ENCODE results near the gene TIMM44. TPM values are rescaled to one million over a fixed set of nuclear protein-coding genes. Genes with fewer than 3 reads are reported as not detected.

TIMM44 gene
- total RNA-seq, 1 donor from 2014 or later = 89.1 TPM

DNA sequence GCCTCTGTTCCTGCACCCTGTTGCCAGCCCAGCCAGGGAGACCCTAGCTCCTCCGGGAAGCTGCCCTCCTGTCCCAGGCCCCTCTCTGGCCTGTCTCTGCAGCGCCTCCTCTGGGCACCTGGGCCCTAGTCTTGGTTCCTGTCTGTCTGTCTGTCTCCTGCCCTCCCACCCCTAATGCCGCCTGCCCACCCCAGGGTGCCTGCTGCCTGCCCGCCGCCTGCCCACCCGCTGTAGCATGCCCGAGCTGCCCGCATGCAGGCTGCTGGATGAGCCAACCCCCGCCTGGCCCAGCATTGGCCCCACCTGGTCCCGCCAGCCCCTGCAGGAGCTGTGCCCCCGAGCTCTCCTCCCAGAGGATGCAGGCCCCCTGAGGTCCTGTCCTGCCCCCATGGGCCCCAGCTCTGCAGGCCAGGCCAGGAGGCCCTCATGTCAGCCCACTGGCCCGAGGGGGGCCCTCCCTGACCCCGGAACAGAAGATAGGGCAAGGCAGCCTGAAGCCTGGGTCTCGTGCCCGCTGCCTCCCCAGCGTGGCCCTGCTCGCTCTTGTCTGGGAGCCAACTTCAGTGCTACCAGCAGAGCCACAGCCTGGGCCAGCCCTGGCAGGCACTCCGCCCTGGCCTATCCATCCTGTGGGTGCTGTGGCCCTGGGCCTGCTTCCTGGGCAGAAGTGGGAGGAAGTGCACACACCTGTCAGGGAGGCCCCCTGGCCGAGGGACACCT is 34.6 kb downstream of the TIMM44 start:
- H3K4me3 ChIP-seq = no peak overlapping the region
- H3K36me3 ChIP-seq = peaks cover 64% of the 10 kb centered on the region
- DNase-seq = no peak
- TF ChIP-seq, protein P1, sequence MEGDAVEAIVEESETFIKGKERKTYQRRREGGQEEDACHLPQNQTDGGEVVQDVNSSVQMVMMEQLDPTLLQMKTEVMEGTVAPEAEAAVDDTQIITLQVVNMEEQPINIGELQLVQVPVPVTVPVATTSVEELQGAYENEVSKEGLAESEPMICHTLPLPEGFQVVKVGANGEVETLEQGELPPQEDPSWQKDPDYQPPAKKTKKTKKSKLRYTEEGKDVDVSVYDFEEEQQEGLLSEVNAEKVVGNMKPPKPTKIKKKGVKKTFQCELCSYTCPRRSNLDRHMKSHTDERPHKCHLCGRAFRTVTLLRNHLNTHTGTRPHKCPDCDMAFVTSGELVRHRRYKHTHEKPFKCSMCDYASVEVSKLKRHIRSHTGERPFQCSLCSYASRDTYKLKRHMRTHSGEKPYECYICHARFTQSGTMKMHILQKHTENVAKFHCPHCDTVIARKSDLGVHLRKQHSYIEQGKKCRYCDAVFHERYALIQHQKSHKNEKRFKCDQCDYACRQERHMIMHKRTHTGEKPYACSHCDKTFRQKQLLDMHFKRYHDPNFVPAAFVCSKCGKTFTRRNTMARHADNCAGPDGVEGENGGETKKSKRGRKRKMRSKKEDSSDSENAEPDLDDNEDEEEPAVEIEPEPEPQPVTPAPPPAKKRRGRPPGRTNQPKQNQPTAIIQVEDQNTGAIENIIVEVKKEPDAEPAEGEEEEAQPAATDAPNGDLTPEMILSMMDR (IDR thresholded peaks at IDR 0.05; ENCODE audit: borderline replicate concordance) = no peak
- no peaks in the 10 kb centered on the region for H3K27me3 ChIP-seq (ENCODE audit: low read depth)
- no peaks in the 10 kb centered on the region for H3K9me3 ChIP-seq (replicated peaks)
- peaks cover 46% of the 10 kb centered on the region for H3K4me1 ChIP-seq
- intact Hi-C loops (cut with micrococcal nuclease) = no loop called here
- peak overlapping the region; percentile 23 for H3K27ac ChIP-seq (replicated peaks)

DNA sequence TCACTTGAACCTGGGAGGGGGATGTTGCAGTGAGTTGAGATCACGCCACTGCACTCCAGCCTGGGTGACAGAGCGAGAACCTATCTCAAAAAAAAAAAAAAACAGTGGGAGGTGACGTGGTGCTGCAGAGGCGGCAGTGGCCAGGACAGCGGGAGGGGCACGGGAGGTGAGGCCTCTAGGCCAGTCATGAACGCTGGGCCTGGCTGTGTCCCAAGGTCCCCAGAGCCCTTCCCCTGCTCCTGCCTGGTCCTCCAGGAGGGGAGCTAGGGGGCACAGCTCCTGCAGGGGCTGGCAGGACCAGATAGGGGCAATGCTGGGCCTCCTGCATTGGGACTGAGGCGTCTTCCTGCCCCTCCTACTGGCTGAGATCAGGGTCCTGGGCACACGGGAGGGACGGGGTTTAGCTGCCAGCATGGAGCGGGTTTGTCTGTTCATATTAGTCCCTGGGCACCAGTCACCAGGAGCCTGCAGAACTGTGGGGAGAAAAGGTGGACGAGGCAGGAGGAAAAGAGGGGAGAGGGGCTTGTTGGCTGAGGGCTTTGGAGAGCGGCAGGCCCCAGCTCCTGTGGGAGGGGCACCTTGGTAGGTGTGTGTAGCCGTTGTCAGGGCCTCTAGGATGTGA is 35.3 kb downstream of the TIMM44 start:
- TF ChIP-seq, protein P1 (IDR thresholded peaks at IDR 0.05; ENCODE audit: borderline replicate concordance) = no peak
- Histone ChIP-seq H3K27ac (replicated peaks) (peak overlapping the region; percentile 23), H3K4me3 (no peak overlapping the region), H3K36me3 (peaks cover 59% of the 10 kb centered on the region), H3K4me1 (peaks cover 47% of the 10 kb centered on the region), H3K27me3 (ENCODE audit: low read depth) (no peaks in the 10 kb centered on the region), H3K9me3 (replicated peaks) (no peaks in the 10 kb centered on the region)
- no peak for DNase-seq
- intact Hi-C loops (cut with micrococcal nuclease) = no loop called here

DNA sequence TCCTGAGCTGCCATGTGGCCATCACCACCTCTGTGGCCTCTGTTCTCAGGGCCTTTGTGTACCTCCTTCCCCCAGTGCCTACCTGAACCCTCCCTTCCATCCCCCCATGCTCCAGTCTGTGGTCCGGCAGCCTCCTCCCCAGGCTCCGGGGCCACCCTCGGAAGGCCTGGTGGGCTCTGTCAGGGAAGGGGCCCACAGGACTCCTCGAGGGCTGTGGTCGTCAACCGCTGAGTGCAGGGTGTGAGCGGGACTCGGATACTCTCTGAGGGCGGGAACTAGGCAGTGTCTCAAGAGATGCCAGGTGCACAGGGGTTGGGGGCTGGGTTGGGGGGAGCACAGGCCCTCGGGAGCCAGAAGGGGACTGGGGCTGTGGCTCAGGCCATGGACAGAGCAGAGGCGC is 35.9 kb downstream of the TIMM44 start:
- peaks cover 53% of the 10 kb centered on the region for H3K36me3 ChIP-seq

DNA sequence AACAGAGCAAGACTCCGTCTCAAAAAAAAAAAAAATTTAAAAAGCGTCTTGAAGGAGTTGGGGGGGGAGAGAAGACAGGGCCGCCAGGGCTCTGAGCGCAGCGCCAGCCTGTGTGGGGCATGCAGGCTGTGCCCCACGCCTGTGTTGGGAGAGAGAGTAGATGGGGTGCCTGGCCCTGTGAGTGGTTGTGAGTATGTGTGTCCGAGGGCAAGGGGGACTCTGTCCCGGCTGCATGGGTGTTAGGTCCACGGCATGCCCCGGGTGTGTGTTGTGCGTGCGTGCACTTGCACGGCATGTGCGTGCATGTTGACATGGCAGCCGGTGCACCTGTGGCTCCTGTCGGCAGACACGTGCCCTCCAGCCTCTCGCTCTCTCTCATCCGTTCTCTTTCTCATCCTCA is 36.3 kb downstream of the TIMM44 start:
- H3K9me3 ChIP-seq (replicated peaks) = no peaks in the 10 kb centered on the region
- no peak for DNase-seq
- no peak overlapping the region for H3K4me3 ChIP-seq
- no peaks in the 10 kb centered on the region for H3K27me3 ChIP-seq (ENCODE audit: low read depth)
- H3K27ac ChIP-seq (replicated peaks) = no peak overlapping the region
- peaks cover 48% of the 10 kb centered on the region for H3K36me3 ChIP-seq
- intact Hi-C loops (cut with micrococcal nuclease) = no loop called here
- TF ChIP-seq, protein P1 (IDR thresholded peaks at IDR 0.05; ENCODE audit: borderline replicate concordance) = no peak
- H3K4me1 ChIP-seq = peaks cover 54% of the 10 kb centered on the region

More for the DNA sequence above, 35.9 kb downstream of the TIMM44 start:
- peaks cover 53% of the 10 kb centered on the region for H3K4me1 ChIP-seq
- DNase-seq = no peak
- no peaks in the 10 kb centered on the region for H3K9me3 ChIP-seq (replicated peaks)
- H3K27ac ChIP-seq (replicated peaks) = peak overlapping the region; percentile 23
- H3K27me3 ChIP-seq (ENCODE audit: low read depth) = no peaks in the 10 kb centered on the region
- intact Hi-C loops (cut with micrococcal nuclease) = no loop called here
- TF ChIP-seq, protein P1 (IDR thresholded peaks at IDR 0.05; ENCODE audit: borderline replicate concordance) = no peak
- no peak overlapping the region for H3K4me3 ChIP-seq

DNA sequence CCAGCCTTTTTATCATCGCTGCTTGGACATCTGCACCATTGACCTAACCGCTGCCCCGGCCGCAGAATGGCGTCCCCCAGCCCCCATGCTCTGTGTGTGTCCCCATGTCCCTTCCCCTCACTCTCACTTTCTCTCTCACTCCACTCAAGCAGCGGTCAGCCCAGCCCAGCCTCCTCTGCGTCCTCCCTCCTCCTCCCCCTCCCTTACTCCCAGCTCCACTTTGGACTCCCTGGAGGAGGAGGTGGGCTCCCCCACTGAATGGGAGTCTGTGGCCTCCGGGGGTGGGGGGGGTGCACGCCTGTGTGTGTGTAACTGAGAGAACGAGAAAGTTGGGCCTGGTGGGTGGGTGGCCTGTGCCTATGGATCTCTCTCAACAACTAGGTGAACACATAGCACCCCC is 37.6 kb downstream of the TIMM44 start:
- no peak for DNase-seq
- Histone ChIP-seq H3K36me3 (peaks cover 36% of the 10 kb centered on the region), H3K9me3 (replicated peaks) (no peaks in the 10 kb centered on the region), H3K4me1 (peaks cover 54% of the 10 kb centered on the region), H3K27me3 (ENCODE audit: low read depth) (no peaks in the 10 kb centered on the region), H3K27ac (replicated peaks) (no peak overlapping the region), H3K4me3 (no peak overlapping the region)
- TF ChIP-seq, protein P1 (IDR thresholded peaks at IDR 0.05; ENCODE audit: borderline replicate concordance) = no peak
- intact Hi-C loops (cut with micrococcal nuclease) = no loop called here

Measured in left ventricle myocardium inferior (tissue), 1 donor.